GM21381 (cell line): ENCODE data around the gene TMEM143.
"Not testable (repeated sequence)": the region's sequence is repeated elsewhere in the genome, so short reads cannot be mapped to it uniquely, and the experiment has no call there.

Source experiments
- ATAC-seq: cut with Tn5 transposase; IDR thresholded peaks from one replicate; pipeline ENCODE4 v1.9.1; 2021; ENCODE audit warnings: mild to moderate bottlenecking, moderate library complexity; ENCODE audit not compliant: unreplicated experiment

The TMEM143 gene

GRCh38 chr19:48363810-48364597 is at the start of gene TMEM143, which contains the start of gene SYNGR4:
TSS of gene TMEM143 (minus strand) at chr19:48363940. CDS start at chr19:48363920, 20 bp downstream.
TSS of gene SYNGR4 (plus strand) at chr19:48364367. CDS start at chr19:48365843, 1,476 bp downstream.
- peak; percentile 80 for ATAC-seq

GRCh38 chr19:48405850-48406249 is 42.1 kb upstream of the TMEM143 start:
- no peak for ATAC-seq

- no peak for ATAC-seq
Measured at GRCh38 chr19:48405010-48405659, 41.4 kb upstream of the TMEM143 start.

GRCh38 chr19:48403606-48404005 is 39.9 kb upstream of the TMEM143 start:
- ATAC-seq = peak; percentile 44

- ATAC-seq = no peak
Measured at GRCh38 chr19:48401287-48401686, 37.5 kb upstream of the TMEM143 start.

GRCh38 chr19:48400018-48400742 is 36.4 kb upstream of the TMEM143 start:
- ATAC-seq = no peak

GRCh38 chr19:48398375-48399235 is 34.9 kb upstream of the TMEM143 start:
- ATAC-seq = peak; percentile 54

- no peak for ATAC-seq
Measured at GRCh38 chr19:48398102-48398374, 34.3 kb upstream of the TMEM143 start.

GRCh38 chr19:48397263-48398101 is 33.7 kb upstream of the TMEM143 start:
- ATAC-seq = no peak

GRCh38 chr19:48396824-48397176 is 33.1 kb upstream of the TMEM143 start:
- no peak for ATAC-seq

- ATAC-seq = no peak
Measured at GRCh38 chr19:48396016-48396823, 32.5 kb upstream of the TMEM143 start.

- no peak for ATAC-seq
Measured at GRCh38 chr19:48395499-48395898, 31.8 kb upstream of the TMEM143 start.

- ATAC-seq = no peak
Measured at GRCh38 chr19:48395170-48395455, 31.4 kb upstream of the TMEM143 start.

- ATAC-seq = no peak
Measured at GRCh38 chr19:48394331-48395169, 30.8 kb upstream of the TMEM143 start.

GRCh38 chr19:48393559-48394330 is 30.0 kb upstream of the TMEM143 start, which contains the start of gene GRIN2D:
TSS of gene GRIN2D (plus strand) at chr19:48393668. CDS start at chr19:48398393, 4,725 bp downstream.
- no peak for ATAC-seq

GRCh38 chr19:48392860-48393558 is 29.3 kb upstream of the TMEM143 start:
- ATAC-seq = no peak

GRCh38 chr19:48392006-48392344 is 28.2 kb upstream of the TMEM143 start:
- not testable (repeated sequence) for ATAC-seq
